Left kidney (tissue), 2 donors: ENCODE results near the gene VPS11. TPM values are rescaled to one million over a fixed set of nuclear protein-coding genes. Genes with fewer than 3 reads are reported as not detected.
A peak's percentile ranks its signal among the peaks of the same experiment; 100 is the strongest.
"Not testable (repeated sequence)": the region's sequence is repeated elsewhere in the genome, so short reads cannot be mapped to it uniquely, and the experiment has no call there.

ENCODE experiments used
- DNase-seq: peaks from one replicate; pipeline ENCODE4 v3.0.0-alpha.2; 2013
- polyA plus RNA-seq: library from polyadenylated mRNA; unstranded; fragments of 120-200 nt; gene quantifications from one replicate; pipeline ENCODE4 v1.2.1, GENCODE V29; 2013; ENCODE audit not compliant: insufficient read length

VPS11 gene
- polyA plus RNA-seq, 1 donor = 59.9 TPM

- DNase-seq = peak; percentile 94
Measured at GRCh38 chr11:119101759-119102423, 34.3 kb downstream of the VPS11 start, which contains the start of gene DPAGT1. DPAGT1 (minus strand) TSS chr11:119101853; CDS start chr11:119101655, 198 bp downstream.

DNA sequence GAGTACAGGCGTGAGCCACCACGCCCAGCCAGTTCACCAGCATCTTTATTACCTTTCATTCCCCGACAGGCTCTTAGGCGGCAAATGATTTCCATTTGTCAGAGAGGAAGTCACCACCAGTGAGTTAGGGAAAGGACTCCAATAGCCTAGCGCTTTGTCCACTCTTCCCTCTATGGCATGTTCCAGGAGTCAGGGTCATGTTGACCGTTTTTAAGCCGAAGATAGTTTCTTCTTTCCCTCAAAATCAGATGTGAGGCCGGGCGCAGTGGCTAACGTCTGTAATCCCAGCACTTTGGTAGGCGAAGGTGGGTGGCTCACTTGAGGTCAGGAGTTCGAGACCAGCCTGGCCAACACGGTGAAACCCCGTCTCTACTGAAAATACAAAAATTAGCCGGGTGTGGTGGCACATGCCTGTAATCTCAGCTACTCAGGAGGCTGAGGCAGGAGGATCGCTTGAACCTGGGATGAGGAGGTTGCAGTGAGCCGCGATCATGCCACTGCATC, 35.6 kb downstream of the VPS11 start:
- DNase-seq = not testable (repeated sequence)

GRCh38 chr11:119103793-119104192, 36.2 kb downstream of the VPS11 start:
- DNase-seq = no peak

- peak; percentile 87 for DNase-seq
Measured at GRCh38 chr11:119106564-119107537, 39.2 kb downstream of the VPS11 start, which contains the start of gene C2CD2L. C2CD2L (plus strand) TSS chr11:119107344; CDS start chr11:119107742, 398 bp downstream.

DNA sequence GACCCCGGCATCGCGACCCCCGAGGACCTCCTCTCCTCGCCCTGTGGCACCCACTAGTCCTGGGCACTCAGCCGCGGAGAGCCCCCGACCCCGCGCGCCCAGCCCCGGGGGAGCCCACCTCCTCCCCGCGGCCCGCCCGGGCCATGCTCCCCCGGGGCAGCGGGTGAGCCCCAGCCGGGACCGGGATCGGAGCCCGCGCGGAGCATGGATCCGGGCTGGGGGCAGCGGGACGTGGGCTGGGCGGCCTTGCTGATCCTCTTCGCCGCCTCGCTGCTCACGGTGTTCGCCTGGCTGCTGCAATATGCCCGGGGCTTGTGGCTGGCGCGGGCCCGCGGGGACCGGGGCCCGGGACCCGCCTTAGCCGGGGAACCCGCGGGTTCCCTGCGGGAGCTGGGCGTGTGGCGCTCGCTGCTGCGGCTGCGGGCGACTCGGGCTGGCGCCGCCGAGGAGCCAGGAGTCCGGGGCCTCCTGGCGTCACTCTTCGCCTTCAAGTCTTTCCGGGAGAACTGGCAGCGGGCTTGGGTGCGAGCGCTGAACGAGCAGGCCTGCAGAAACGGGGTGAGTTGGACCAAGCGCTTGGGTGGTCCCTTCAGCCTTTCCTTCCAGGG, 40.0 kb downstream of the VPS11 start:
- DNase-seq = no peak

GRCh38 chr11:119108146-119108856, 40.7 kb downstream of the VPS11 start:
- no peak for DNase-seq

DNA sequence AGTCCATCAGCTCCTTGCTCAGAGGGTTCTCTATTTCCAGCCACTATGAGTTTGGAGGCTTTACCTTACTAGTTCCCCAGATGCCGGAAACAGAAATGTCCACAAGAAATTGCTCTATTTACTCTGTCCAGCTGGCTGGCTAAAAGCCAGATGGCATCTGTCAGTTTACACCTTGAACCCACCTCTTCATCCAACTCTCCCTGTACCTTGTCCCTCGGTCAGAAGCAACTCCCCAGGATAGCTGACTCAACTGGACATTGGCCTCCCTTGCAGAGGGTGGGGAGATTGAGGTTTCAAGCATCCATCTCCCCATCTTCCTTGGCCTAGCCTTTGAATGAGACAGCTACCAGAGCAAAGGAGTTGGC, 41.2 kb downstream of the VPS11 start:
- no peak for DNase-seq

GRCh38 chr11:119109843-119110242, 42.2 kb downstream of the VPS11 start:
- no peak for DNase-seq

- no peak for DNase-seq
Measured at GRCh38 chr11:119110439-119110838, 42.8 kb downstream of the VPS11 start.

GRCh38 chr11:119111361-119111925, 43.8 kb downstream of the VPS11 start:
- no peak for DNase-seq

GRCh38 chr11:119112314-119113020, 44.8 kb downstream of the VPS11 start:
- DNase-seq = no peak

DNA sequence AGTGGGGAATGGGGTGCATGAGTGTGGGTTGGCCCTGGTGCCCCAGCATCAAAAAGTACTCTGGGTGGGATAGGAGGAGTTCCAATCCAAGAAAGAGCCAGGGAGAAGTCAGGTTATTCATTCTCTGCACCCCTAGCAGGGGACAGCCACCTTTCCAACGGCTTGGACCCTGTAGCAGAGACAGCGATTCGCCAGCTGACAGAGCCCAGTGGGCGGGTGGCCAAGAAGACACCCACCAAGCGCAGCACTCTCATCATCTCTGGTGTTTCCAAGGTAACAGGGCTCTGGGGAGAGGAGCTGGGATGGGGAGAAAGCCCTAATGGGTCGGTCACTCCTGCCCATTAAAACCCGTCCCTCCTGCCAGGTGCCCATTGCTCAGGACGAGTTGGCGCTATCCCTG, 46.1 kb downstream of the VPS11 start:
- DNase-seq = no peak

GRCh38 chr11:119114351-119114750, 46.7 kb downstream of the VPS11 start:
- no peak for DNase-seq

DNA sequence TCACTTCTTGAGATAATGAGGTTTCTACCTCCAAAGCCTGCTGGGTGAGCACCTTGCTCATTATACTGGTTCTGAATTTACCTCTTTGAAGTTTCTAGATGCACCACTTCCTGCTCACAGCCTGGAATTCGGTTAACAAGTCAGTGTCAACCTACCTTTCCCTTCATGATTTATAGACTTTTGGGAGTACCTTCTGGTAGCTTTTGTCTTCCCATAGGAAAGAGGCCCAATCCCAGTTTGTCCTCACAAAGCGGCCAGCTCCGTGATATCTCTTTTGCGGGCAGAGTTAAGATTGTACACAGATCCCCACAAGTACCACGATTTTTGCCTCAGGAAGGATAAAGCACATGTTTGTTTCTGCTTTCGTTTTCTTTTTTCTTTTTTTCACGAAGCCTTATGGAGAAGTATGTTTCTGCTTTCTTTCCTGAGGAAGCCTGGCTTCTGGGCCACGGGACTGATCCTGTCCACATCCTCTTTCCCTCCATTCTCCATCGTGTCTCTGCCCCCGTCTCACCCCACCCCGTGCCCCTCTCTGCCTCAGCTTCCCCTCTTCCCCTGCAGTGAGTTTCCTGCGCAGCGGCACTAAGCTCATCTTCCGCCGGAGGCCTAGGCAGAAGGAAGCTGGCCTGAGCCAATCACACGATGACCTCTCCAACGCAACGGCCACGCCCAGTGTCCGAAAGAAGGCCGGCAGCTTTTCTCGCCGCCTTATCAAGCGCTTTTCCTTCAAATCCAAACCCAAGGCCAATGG, 48.0 kb downstream of the VPS11 start:
- DNase-seq = no peak

- no peak for DNase-seq
Measured at GRCh38 chr11:119116235-119116594, 48.6 kb downstream of the VPS11 start.

DNA sequence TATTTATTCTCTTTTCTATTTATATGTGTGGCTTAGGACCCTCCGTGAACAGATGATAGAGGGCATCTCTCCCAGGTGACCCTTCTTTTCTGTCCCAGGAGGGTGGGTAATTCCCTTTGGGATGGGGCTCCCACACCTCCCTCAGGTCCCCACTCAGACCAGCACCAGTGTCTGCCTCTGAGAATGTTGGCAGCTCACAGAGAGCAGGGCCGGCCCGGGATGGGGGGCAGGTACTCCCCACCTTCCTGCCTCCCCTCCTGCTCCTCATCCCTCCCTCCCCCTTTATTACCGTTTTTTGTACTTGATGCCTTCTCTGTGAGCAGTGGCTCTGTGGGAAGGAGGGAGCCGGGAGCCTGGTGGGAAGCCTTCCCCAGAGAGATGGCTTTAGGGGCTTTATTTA, 49.0 kb downstream of the VPS11 start:
- no peak for DNase-seq

- DNase-seq = no peak
Measured at GRCh38 chr11:119117004-119117706, 49.5 kb downstream of the VPS11 start.

- DNase-seq = no peak
Measured at GRCh38 chr11:119118227-119118626, 50.6 kb downstream of the VPS11 start.

GRCh38 chr11:119118946-119119345, 51.3 kb downstream of the VPS11 start:
- no peak for DNase-seq
